Measurements from ENCODE around the gene AP5B1.
"Not testable (repeated sequence)": the region's sequence is repeated elsewhere in the genome, so short reads cannot be mapped to it uniquely, and the experiment has no call there.

Gene AP5B1

DNA sequence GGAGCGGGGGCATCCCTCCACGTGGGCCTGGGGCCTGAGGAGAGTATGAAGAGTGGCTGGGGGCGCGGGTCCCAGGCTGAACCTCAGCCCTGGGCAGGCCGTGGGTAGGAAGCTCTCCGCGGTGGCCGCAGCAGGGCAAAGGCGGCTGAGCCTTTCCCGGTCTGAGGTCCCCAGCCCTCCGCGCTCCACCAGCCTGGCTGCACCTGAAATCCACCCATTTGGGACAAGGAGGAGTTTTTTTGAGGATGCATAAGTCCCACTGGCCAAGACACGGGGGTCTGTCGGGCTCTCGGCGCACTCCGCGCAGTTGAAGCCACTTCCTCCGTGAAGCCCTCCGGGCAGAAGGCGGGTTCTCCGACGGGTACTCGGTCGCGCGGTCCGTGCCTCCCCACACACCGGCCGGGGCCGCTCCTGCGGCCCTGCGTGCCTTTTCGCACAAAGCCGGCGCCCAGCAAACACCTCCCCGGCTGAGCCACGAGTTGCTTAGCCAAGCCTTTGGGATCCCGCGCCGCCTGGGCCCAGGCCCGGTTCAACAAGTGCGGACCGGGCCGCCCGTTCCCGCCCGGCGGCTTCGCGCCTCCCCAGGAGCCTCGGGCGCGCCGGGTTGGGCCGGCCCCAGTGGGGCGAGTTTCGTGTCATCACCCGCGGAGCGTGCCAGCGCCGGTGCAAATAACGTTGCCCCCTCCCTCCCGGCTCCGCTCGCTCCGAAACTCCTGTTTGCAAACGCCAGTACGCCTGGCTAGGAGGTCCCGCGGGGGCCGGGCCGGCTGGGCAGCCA lies 5.4 kb upstream of the AP5B1 start:
- no peak for DNase-seq (ENCODE audit: low read depth, low spot score)

- no peak for DNase-seq (ENCODE audit: low read depth, low spot score)
These were observed 4.7 kb upstream of the AP5B1 start for GRCh38 chr11:65785319-65786007.

GRCh38 chr11:65782816-65783228 lies 2.0 kb upstream of the AP5B1 start:
- DNase-seq (ENCODE audit: low read depth, low spot score) = no peak

GRCh38 chr11:65781962-65782815 lies 1.4 kb upstream of the AP5B1 start:
- DNase-seq (ENCODE audit: low read depth, low spot score) = no peak

GRCh38 chr11:65781152-65781961 lies 581 bp upstream of the AP5B1 start:
- no peak for DNase-seq (ENCODE audit: low read depth, low spot score)

DNA sequence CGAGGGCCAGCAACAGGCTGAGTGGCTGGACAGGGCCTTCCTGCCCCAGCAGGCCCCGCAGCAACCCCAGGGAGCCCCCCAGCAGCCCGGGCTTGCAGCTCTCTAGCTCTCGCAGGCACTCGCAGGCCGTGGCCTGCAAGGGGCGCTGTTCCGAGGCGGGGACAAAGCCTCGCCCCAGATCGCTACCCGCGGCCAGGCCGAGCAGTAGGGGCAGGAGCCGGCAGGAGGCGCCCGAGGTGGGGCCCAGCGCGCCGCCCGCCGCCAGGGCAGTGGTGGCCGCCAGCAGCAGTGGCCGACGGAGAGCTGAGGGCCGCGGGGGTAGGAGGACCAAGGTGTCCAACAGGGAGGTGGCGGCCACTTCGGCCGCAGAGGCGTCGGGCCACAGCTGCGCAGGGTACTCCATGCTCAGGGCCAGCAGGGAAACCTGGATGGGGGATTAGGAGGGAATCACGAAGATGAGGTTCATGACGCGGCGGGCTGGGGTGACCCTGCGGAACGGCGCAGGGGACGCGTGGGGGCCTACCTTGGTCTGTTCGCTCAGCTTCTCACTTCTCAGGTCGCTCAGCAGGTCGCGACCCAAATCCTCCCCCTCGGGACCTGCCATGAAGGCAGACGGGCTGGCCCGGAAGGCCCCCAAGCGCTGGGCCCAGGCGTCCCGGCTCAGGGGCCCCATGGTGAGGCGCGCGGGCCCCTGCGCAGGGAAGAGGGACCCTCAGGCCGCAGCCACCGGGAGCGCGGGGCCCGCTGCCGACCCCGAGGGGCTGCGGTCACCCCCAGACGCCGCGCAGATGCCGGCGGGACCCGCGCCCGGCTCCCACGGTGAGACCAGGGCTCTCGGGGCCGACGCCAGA lies 632 bp downstream of the AP5B1 start:
- DNase-seq (ENCODE audit: low read depth, low spot score) = peak; percentile 45

DNA sequence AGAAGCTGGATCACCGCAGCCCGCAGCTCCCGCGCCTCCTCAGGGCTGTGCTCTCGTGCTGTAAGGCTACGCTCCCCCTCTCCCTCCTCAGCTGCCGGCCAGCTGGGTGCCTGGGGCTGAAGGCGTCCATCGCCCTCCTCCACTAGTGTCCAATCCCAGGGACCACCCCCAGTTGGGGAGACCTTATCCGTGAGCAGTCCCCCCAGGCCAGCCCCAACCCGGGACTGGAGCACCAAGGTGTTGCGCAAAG lies 1.2 kb downstream of the AP5B1 start:
- no peak for DNase-seq (ENCODE audit: low read depth, low spot score)

DNA sequence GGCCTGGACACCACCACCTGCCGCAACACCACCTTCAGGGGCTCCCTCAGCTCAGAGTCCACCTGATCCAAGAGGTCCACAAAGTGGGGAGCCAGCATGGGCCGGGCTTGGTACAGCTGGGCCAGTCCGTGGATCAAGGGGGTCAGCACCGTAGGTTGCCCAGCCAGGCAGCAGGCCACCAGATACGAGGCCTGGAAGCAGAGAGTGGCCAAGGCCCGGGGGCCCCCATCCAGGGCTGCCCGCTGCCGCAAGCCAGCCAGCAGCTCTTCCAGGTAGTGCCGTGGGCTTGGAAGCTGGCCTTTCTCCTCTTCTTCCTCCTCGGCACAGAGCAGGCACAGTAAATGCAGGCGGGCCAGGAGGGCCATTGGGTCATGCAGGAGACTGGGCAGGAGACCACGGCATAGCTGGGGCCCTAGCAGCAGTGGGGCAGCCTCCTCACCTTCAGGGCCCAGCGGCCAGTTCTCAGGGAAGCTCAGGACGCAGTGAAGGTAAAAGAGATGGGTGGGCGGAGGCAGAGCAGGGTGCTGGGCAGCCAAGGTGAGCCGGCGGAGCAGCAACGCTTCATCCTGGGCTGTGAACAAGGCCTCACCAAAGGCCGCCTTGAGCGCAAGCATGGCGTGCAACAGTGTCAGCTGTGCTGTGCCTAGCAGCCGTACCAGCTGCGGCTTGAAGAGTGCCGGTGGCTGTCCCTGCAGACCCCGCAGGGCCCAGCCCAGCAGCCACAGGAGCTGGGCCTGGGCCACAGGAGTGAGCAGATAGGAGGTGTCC lies 1.7 kb downstream of the AP5B1 start:
- no peak for DNase-seq (ENCODE audit: low read depth, low spot score)

GRCh38 chr11:65778431-65778900 lies 2.3 kb downstream of the AP5B1 start:
- no peak for DNase-seq (ENCODE audit: low read depth, low spot score)

- DNase-seq (ENCODE audit: low read depth, low spot score) = no peak
These were observed 2.9 kb downstream of the AP5B1 start for GRCh38 chr11:65777821-65778361.

GRCh38 chr11:65777241-65777640 lies 3.5 kb downstream of the AP5B1 start:
- no peak for DNase-seq (ENCODE audit: low read depth, low spot score)

DNA sequence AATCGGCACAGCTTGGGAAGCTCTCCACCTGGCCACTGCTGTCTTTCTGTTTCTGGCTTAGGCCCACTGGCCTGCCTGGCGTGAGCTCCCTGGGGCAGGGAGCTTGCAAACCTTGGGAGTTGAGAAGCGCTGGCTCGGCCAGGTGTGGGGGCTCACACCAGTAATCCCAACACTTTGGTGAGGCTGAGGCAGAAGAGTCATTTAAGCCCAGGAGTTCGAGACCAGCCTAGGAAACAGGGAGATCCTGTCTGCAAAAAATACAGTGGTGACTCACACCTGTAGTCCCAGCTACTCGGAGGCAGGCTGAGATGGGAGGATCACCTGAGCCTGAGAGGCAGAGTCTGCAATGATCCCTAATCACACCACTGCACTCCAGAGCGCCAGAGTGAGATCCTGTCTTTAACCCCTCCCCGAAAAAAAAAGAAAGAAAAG lies 4.0 kb downstream of the AP5B1 start:
- DNase-seq (ENCODE audit: low read depth, low spot score) = no peak

DNA sequence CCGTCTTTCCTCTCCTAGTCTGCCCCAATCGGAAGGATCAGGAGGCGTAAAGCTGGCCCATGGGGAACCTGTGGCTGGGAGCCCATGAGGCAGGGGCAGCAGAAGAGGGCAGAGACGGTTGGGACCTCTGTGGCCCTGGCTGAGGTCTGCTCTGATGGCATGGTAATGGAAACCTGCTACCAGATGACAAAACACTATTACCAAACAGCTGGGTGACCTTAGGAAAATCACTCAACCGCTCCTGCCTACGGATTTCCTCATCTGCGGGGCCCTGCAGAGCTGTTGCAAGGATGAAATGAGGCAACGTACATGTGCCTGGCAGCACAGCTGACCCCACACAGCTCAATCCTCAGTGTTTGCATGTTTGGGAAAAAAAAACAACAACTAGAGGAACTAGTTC lies 4.6 kb downstream of the AP5B1 start:
- no peak for DNase-seq (ENCODE audit: low read depth, low spot score)

- DNase-seq (ENCODE audit: low read depth, low spot score) = no peak
These were observed 6.1 kb downstream of the AP5B1 start for GRCh38 chr11:65774525-65775306.

DNA sequence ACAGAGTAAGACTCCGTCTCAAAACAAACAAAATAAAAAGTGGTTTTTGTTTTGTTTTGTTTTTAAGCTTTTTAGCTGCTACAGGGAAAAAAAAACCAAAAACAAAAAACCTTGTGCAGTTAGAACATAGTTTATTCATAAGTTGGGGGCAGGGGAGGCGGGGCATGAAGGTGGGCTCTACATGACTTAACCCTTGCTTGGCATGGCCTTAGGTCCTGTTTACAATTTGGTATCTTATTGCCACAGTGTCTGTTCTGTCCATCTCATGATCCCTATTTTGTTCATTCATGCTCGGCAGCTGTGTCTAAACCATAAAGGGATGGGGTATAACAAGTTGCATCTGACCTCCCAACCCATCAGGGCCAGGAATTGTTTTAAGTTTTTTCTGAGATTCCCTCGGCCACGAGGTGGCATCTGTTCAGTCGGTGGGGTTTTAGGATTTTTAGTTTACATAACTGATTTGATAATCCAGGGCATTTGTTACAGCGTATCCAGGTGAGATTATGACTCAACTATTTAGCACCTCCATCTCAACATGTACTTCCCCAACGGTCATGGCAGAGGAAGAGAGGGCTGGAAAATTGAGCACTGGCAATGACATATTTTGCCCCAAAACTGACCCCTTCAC lies 6.9 kb downstream of the AP5B1 start:
- DNase-seq (ENCODE audit: low read depth, low spot score) = no peak

DNA sequence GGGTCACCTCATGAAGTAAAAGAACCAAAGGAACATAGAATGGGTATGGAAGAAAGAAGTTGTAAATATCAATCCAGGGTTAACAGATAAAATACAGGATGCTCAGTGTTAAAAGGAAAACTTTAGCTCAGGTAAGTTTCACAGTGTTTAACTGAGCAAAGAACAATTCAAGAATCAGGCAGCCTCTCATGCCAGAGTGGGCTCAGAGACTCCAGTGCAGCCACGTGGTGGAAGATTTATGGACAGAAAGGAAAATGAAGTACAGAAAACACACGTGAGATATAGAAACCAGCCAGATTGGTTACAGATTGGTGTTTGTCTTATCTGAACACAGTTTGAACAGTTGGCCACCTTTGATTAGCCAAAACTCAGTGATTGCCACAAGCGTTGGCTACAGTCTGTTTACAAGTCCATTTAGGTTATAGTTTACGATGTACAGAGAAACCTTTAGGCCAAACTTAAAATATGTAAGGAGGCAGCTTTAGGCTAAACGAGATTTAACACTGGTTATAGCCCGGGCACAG lies 9.1 kb downstream of the AP5B1 start:
- no peak for DNase-seq (ENCODE audit: low read depth, low spot score)

GRCh38 chr11:65770951-65771567 lies 9.7 kb downstream of the AP5B1 start:
- DNase-seq (ENCODE audit: low read depth, low spot score) = no peak

GRCh38 chr11:65767806-65768205 lies 13.0 kb downstream of the AP5B1 start:
- DNase-seq (ENCODE audit: low read depth, low spot score) = not testable (repeated sequence)
